ENCODE data around the gene CFAP107.

CFAP107 gene

GRCh38 chr1:12799730-12800129 lies 53.7 kb downstream of the CFAP107 start:
- ATAC-seq (ENCODE audit: low read depth) (no peak), DNase-seq (ENCODE audit: low spot score) (no peak)
- Histone ChIP-seq H3K27me3 (ENCODE audit: insufficient read depth, poor library complexity, severe bottlenecking) (no peaks in the 10 kb centered on the region), H3K36me3 (ENCODE audit: low read depth) (no peaks in the 10 kb centered on the region), H3K9me3 (ENCODE audit: severe bottlenecking) (no peaks in the 10 kb centered on the region), H3K27ac (ENCODE audit: poor library complexity, severe bottlenecking) (no peak overlapping the region), H3K4me3 (ENCODE audit: severe bottlenecking) (no peak overlapping the region), H3K4me1 (ENCODE audit: insufficient read depth, poor library complexity, severe bottlenecking) (peaks cover 4% of the 10 kb centered on the region)
- TF ChIP-seq, protein P1, sequence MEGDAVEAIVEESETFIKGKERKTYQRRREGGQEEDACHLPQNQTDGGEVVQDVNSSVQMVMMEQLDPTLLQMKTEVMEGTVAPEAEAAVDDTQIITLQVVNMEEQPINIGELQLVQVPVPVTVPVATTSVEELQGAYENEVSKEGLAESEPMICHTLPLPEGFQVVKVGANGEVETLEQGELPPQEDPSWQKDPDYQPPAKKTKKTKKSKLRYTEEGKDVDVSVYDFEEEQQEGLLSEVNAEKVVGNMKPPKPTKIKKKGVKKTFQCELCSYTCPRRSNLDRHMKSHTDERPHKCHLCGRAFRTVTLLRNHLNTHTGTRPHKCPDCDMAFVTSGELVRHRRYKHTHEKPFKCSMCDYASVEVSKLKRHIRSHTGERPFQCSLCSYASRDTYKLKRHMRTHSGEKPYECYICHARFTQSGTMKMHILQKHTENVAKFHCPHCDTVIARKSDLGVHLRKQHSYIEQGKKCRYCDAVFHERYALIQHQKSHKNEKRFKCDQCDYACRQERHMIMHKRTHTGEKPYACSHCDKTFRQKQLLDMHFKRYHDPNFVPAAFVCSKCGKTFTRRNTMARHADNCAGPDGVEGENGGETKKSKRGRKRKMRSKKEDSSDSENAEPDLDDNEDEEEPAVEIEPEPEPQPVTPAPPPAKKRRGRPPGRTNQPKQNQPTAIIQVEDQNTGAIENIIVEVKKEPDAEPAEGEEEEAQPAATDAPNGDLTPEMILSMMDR (IDR thresholded peaks at IDR 0.05; ENCODE audit: poor library complexity, severe bottlenecking): no peak

- TF ChIP-seq, protein P1 (IDR thresholded peaks at IDR 0.05; ENCODE audit: poor library complexity, severe bottlenecking): no peak
- H3K9me3 ChIP-seq (ENCODE audit: severe bottlenecking): no peaks in the 10 kb centered on the region
These were observed 63.9 kb downstream of the CFAP107 start for GRCh38 chr1:12809933-12810332.

GRCh38 chr1:12810691-12811408 lies 64.8 kb downstream of the CFAP107 start:
- ATAC-seq (ENCODE audit: low read depth) (peak; percentile 88), DNase-seq (ENCODE audit: low spot score) (no peak)
- H3K9me3 ChIP-seq (ENCODE audit: severe bottlenecking): no peaks in the 10 kb centered on the region
- peak overlapping the region; percentile 60 for H3K27ac ChIP-seq (ENCODE audit: poor library complexity, severe bottlenecking)
- H3K36me3 ChIP-seq (ENCODE audit: low read depth): no peaks in the 10 kb centered on the region
- no peaks in the 10 kb centered on the region for H3K27me3 ChIP-seq (ENCODE audit: insufficient read depth, poor library complexity, severe bottlenecking)
- TF ChIP-seq, protein P1 (IDR thresholded peaks at IDR 0.05; ENCODE audit: poor library complexity, severe bottlenecking): no peak
- no peak overlapping the region for H3K4me3 ChIP-seq (ENCODE audit: severe bottlenecking)
- no peaks in the 10 kb centered on the region for H3K4me1 ChIP-seq (ENCODE audit: insufficient read depth, poor library complexity, severe bottlenecking)

More at GRCh38 chr1:12809933-12810332, 63.9 kb downstream of the CFAP107 start:
- H3K4me3 ChIP-seq (ENCODE audit: severe bottlenecking): no peak overlapping the region
- H3K36me3 ChIP-seq (ENCODE audit: low read depth): no peaks in the 10 kb centered on the region
- ATAC-seq (ENCODE audit: low read depth) (no peak), DNase-seq (ENCODE audit: low spot score) (no peak)
- no peaks in the 10 kb centered on the region for H3K4me1 ChIP-seq (ENCODE audit: insufficient read depth, poor library complexity, severe bottlenecking)
- H3K27ac ChIP-seq (ENCODE audit: poor library complexity, severe bottlenecking): peak overlapping the region; percentile 60
- no peaks in the 10 kb centered on the region for H3K27me3 ChIP-seq (ENCODE audit: insufficient read depth, poor library complexity, severe bottlenecking)

GRCh38 chr1:12811409-12811784 lies 65.4 kb downstream of the CFAP107 start:
- H3K4me1 ChIP-seq (ENCODE audit: insufficient read depth, poor library complexity, severe bottlenecking): no peaks in the 10 kb centered on the region

More at GRCh38 chr1:12811409-12811784, 65.4 kb downstream of the CFAP107 start:
- H3K27me3 ChIP-seq (ENCODE audit: insufficient read depth, poor library complexity, severe bottlenecking): no peaks in the 10 kb centered on the region
- H3K27ac ChIP-seq (ENCODE audit: poor library complexity, severe bottlenecking): peak overlapping the region; percentile 60
- TF ChIP-seq, protein P1 (IDR thresholded peaks at IDR 0.05; ENCODE audit: poor library complexity, severe bottlenecking): no peak
- H3K4me3 ChIP-seq (ENCODE audit: severe bottlenecking): no peak overlapping the region
- no peaks in the 10 kb centered on the region for H3K9me3 ChIP-seq (ENCODE audit: severe bottlenecking)
- DNase-seq (ENCODE audit: low spot score): no peak
- no peaks in the 10 kb centered on the region for H3K36me3 ChIP-seq (ENCODE audit: low read depth)
- ATAC-seq (ENCODE audit: low read depth): peak; percentile 57
